Left ventricle myocardium superior (tissue), 1 donor: ENCODE data around the gene MBD3L4. TPM values are rescaled to one million over a fixed set of nuclear protein-coding genes. Genes with fewer than 3 reads are reported as not detected.
"Not testable (repeated sequence)": the region's sequence is repeated elsewhere in the genome, so short reads cannot be mapped to it uniquely, and the experiment has no call there.

Experiments used
- ATAC-seq: fragments of 200-7000 bp; cut with Tn5 transposase; one replicate; pipeline ENCODE4 v1.9.1; 2020; ENCODE audit warnings: mild to moderate bottlenecking, moderate library complexity
- DNase-seq: peaks from one replicate; pipeline ENCODE4 v3.0.0-alpha.2; 2020
- intact Hi-C: fragments of 100-400 bp; cut with micrococcal nuclease; formaldehyde crosslinking; loops from one replicate; pipeline ENCODE4 v1.11.0; 2022
- long read RNA-seq: library from polyadenylated mRNA; unstranded; transcript quantifications from one replicate; pipeline ENCODE4 v2.0.0, GENCODE V29; 2021
- total RNA-seq: library from RNA; stranded (reverse); fragmentation: NEBNext Ultra II Directional; extraction: Animal tissue kit (Norgen Biotek cat#: 25700); gene quantifications from one replicate; pipeline ENCODE4 v1.2.1, GENCODE V29; 2021
- donor health status: DM: no; HTN: yes; CAD: no; lungs with severe emphysema.

The MBD3L4 gene
- not detected for total RNA-seq
- long read RNA-seq = 0 reads

- intact Hi-C loops, ATAC-seq, DNase-seq: not testable (repeated sequence)
These were observed at the start of gene MBD3L4 for GRCh38 chr19:7040079-7040478. Gene MBD3L4 (minus strand): TSS chr19:7040179. CDS start chr19:7040144, 35 bp downstream.

- ATAC-seq = no peak
- intact Hi-C loops = no loop called here
- no peak for DNase-seq
These were observed 49.0 kb upstream of the MBD3L4 start for GRCh38 chr19:7088999-7089398.

GRCh38 chr19:7083076-7083956 is 43.3 kb upstream of the MBD3L4 start:
- intact Hi-C loops = no loop called here
- DNase-seq (no peak), ATAC-seq (no peak)

- intact Hi-C loops = no loop called here
- DNase-seq = no peak
- no peak for ATAC-seq
These were observed 38.0 kb upstream of the MBD3L4 start for GRCh38 chr19:7078008-7078407.

- no peak for DNase-seq
- ATAC-seq = no peak
- intact Hi-C loops = no loop called here
These were observed 36.2 kb upstream of the MBD3L4 start for GRCh38 chr19:7076151-7076550.

GRCh38 chr19:7074705-7075282 is 34.8 kb upstream of the MBD3L4 start:
- no peak for DNase-seq
- intact Hi-C loops = no loop called here
- no peak for ATAC-seq

GRCh38 chr19:7072541-7072940 is 32.6 kb upstream of the MBD3L4 start:
- intact Hi-C loops = no loop called here
- ATAC-seq = no peak
- DNase-seq = no peak

- no peak for ATAC-seq
- intact Hi-C loops = no loop called here
- no peak for DNase-seq
These were observed 29.9 kb upstream of the MBD3L4 start for GRCh38 chr19:7069904-7070226.

- intact Hi-C loops = no loop called here
- DNase-seq (peak; percentile 99), ATAC-seq (peak; percentile 100)
These were observed 29.3 kb upstream of the MBD3L4 start, which contains the start of gene ZNF557 for GRCh38 chr19:7069042-7069903. Gene ZNF557 (plus strand): TSS chr19:7069703. CDS start chr19:7075075, 5,372 bp downstream.

- no peak for ATAC-seq
- DNase-seq = no peak
- intact Hi-C loops = no loop called here
These were observed 28.6 kb upstream of the MBD3L4 start for GRCh38 chr19:7068599-7068998.

- intact Hi-C loops = no loop called here
- DNase-seq (no peak), ATAC-seq (no peak)
These were observed 27.7 kb upstream of the MBD3L4 start for GRCh38 chr19:7067716-7068115.

- DNase-seq = peak; percentile 29
- intact Hi-C loops, ATAC-seq: not testable (repeated sequence)
These were observed 27.1 kb upstream of the MBD3L4 start for GRCh38 chr19:7067122-7067521.

GRCh38 chr19:7063764-7064418 is 23.9 kb upstream of the MBD3L4 start:
- ATAC-seq = no peak
- intact Hi-C loops = no loop called here
- DNase-seq = no peak

- ATAC-seq = no peak
- intact Hi-C loops = no loop called here
These were observed 23.4 kb upstream of the MBD3L4 start for GRCh38 chr19:7063339-7063738.

GRCh38 chr19:7059977-7060376 is 20.0 kb upstream of the MBD3L4 start:
- ATAC-seq, DNase-seq, intact Hi-C loops: not testable (repeated sequence)

More at GRCh38 chr19:7063339-7063738, 23.4 kb upstream of the MBD3L4 start:
- DNase-seq = no peak

GRCh38 chr19:7058576-7058975 is 18.6 kb upstream of the MBD3L4 start, which contains the start of gene MBD3L3:
Gene MBD3L3 (minus strand): TSS chr19:7058676. CDS start chr19:7058605, 71 bp downstream.
- not testable (repeated sequence) for ATAC-seq

GRCh38 chr19:7056371-7056770 is 16.4 kb upstream of the MBD3L4 start:
- DNase-seq, ATAC-seq, intact Hi-C loops: not testable (repeated sequence)

More at GRCh38 chr19:7058576-7058975, 18.6 kb upstream of the MBD3L4 start, which contains the start of gene MBD3L3:
- DNase-seq, intact Hi-C loops: not testable (repeated sequence)

- intact Hi-C loops, DNase-seq, ATAC-seq: not testable (repeated sequence)
These were observed 15.7 kb upstream of the MBD3L4 start for GRCh38 chr19:7055679-7056078.
